ENCODE measurements around the gene FBXL3.

- no peak for TF ChIP-seq YY1 (IDR thresholded peaks at IDR 0.05; ENCODE audit: insufficient read depth, insufficient read length)
- TF ChIP-seq ZNF274 (IDR thresholded peaks at IDR 0.05; ENCODE audit: low read depth, low read length), result no peak
These were observed 11.9 kb downstream of the FBXL3 start for GRCh38 chr13:77014906-77015685.
